CD14-positive monocyte (primary cell): Measurements from ENCODE around the gene ZNF837. TPM values are rescaled to one million over a fixed set of nuclear protein-coding genes. Genes with fewer than 3 reads are reported as not detected.

ENCODE experiments used
- DNase-seq, 3 donors: peaks; one replicate each; pipeline ENCODE4 v3.0.0-alpha.2; 2011 to 2022
- H2AFZ ChIP-seq: 2 replicates; pipeline ENCODE4 v1.6.0; 2012; ENCODE audit warnings: mild to moderate bottlenecking, low read depth, low read length, inconsistent platforms; ENCODE audit not compliant: insufficient read depth, poor library complexity, severe bottlenecking
- H3K27ac ChIP-seq, 2 donors: 1 replicate in 1 of 2; 2 replicates in 1 of 2; pipeline ENCODE4 v1.5.1; 2012 to 2013; ENCODE audit warnings: low read length in 2 of 2, control low read depth in 1 of 2, inconsistent platforms in 1 of 2, low read depth in 1 of 2, mild to moderate bottlenecking in 1 of 2
- H3K27me3 ChIP-seq, 2 donors: one replicate each; pipeline versions ENCODE4 v1.6.0 to v1.6.1; 2011 to 2013; ENCODE audit warnings: low read length in 2 of 2; ENCODE audit not compliant: control insufficient read depth in 2 of 2, insufficient read depth in 2 of 2
- H3K36me3 ChIP-seq, 2 donors: replicated peaks in 1 of 2; 1 replicate in 1 of 2; 2 replicates in 1 of 2; pipeline versions ENCODE4 v1.5.1 to v1.6.1; 2012 to 2013; ENCODE audit warnings: low read length in 2 of 2, control low read depth in 1 of 2, inconsistent platforms in 1 of 2, mild to moderate bottlenecking in 1 of 2; ENCODE audit not compliant: insufficient read depth in 2 of 2, control insufficient read depth in 1 of 2
- H3K4me1 ChIP-seq, 2 donors: 1 replicate in 1 of 2; 2 replicates in 1 of 2; pipeline versions ENCODE4 v1.5.1 to v1.6.1; 2012 to 2013; ENCODE audit warnings: low read length in 2 of 2, control low read depth in 1 of 2, inconsistent platforms in 1 of 2, mild to moderate bottlenecking in 1 of 2, moderate library complexity in 1 of 2; ENCODE audit not compliant: insufficient read depth in 2 of 2, control insufficient read depth in 1 of 2
- H3K4me2 ChIP-seq: replicated peaks from 2 replicates; pipeline ENCODE3; 2012; ENCODE audit warnings: low read length, moderate library complexity, mild to moderate bottlenecking; ENCODE audit not compliant: poor library complexity, severe bottlenecking; ENCODE audit errors: extremely low read depth
- H3K4me3 ChIP-seq, 3 experiments: fragments of 200-600 bp in 1 of 3; sonication (generic) in 1 of 3; replicated peaks in 1 of 3; 1 replicate in 2 of 3; 2 replicates in 1 of 3; pipeline ENCODE4 v1.5.1; 2011 to 2013; ENCODE audit warnings: low read length in 3 of 3, mild to moderate bottlenecking in 3 of 3, control low read depth in 2 of 3, low read depth in 2 of 3, inconsistent platforms in 1 of 3, moderate library complexity in 1 of 3
- H3K79me2 ChIP-seq: 2 replicates; pipeline ENCODE4 v1.6.0; 2012; ENCODE audit warnings: mild to moderate bottlenecking, control low read depth, inconsistent platforms, low read length, moderate library complexity; ENCODE audit not compliant: insufficient read depth
- H3K9ac ChIP-seq: 2 replicates; pipeline ENCODE4 v1.6.0; 2017; ENCODE audit warnings: low read length, mild to moderate bottlenecking; ENCODE audit not compliant: insufficient read depth, poor library complexity, severe bottlenecking
- H3K9me3 ChIP-seq, 2 donors: replicated peaks in 1 of 2; 1 replicate in 1 of 2; 2 replicates in 1 of 2; pipeline versions ENCODE4 v1.5.1 to v1.6.1; 2012 to 2013; ENCODE audit warnings: low read length in 2 of 2, control low read depth in 1 of 2; ENCODE audit not compliant: control insufficient read depth in 1 of 2, insufficient read depth in 1 of 2
- H4K20me1 ChIP-seq: 2 replicates; pipeline ENCODE4 v1.6.0; 2012; ENCODE audit warnings: mild to moderate bottlenecking, low read length, control low read depth, moderate library complexity; ENCODE audit not compliant: insufficient read depth
- H3K27ac Mint-ChIP-seq, 7 donors: one replicate each; pipeline ENCODE4 v1.8.0; 2020; ENCODE audit warnings: mild to moderate bottlenecking in 7 of 7, mixed read lengths in 7 of 7, moderate library complexity in 6 of 7, inconsistent platforms in 2 of 7
- H3K27me3 Mint-ChIP-seq, 3 donors: one replicate each; pipeline ENCODE4 v1.8.0; 2021 to 2022; ENCODE audit warnings: low read depth in 3 of 3, mild to moderate bottlenecking in 3 of 3, mixed read lengths in 3 of 3, moderate library complexity in 3 of 3, inconsistent platforms in 1 of 3
- H3K36me3 Mint-ChIP-seq, 2 donors: one replicate each; pipeline ENCODE4 v1.8.0; 2020; ENCODE audit warnings: mixed read lengths in 2 of 2, inconsistent platforms in 1 of 2, mild to moderate bottlenecking in 1 of 2
- H3K4me1 Mint-ChIP-seq: one replicate; pipeline ENCODE4 v1.8.0; 2020; ENCODE audit warnings: mild to moderate bottlenecking, mixed read lengths
- H3K4me3 Mint-ChIP-seq, 2 donors: one replicate each; pipeline ENCODE4 v1.8.0; 2020; ENCODE audit warnings: mild to moderate bottlenecking in 2 of 2, mixed read lengths in 2 of 2, moderate library complexity in 1 of 2
- H3K9me3 Mint-ChIP-seq, 7 donors: one replicate each; pipeline ENCODE4 v1.8.0; 2020 to 2022; ENCODE audit warnings: mixed read lengths in 7 of 7, mild to moderate bottlenecking in 6 of 7, moderate library complexity in 6 of 7, inconsistent platforms in 2 of 7
- WGBS: methylation state at CpG from one replicate; pipeline ENCODE4 v1.1.5; 2013; ENCODE audit warnings: missing lambda C conversion rate; ENCODE audit not compliant: insufficient coverage; 5-methylcytosine and 5-hydroxymethylcytosine counted together
- intact Hi-C, 2 donors: fragments of 100-400 bp; cut with micrococcal nuclease; formaldehyde crosslinking; loops; one replicate each; pipeline versions ENCODE4 v1.15.0 to v1.15.1; 2023
- polyA plus RNA-seq, 3 donors: library from polyadenylated mRNA; depleted of rRNA in 1 of 3; unstranded in 2 of 3; stranded (reverse) in 1 of 3; fragments of 300-500 nt in 2 of 3; fragments of >200 nt in 1 of 3; fragmentation: Illumina TruSeq in 2 of 3; gene quantifications; 1 replicate in 2 of 3; 2 replicates in 1 of 3; pipeline ENCODE4 v1.2.3, GENCODE V29; 2012 to 2021
- TF ChIP-seq, protein P1 (sequence below): fragments of 200-600 bp; IDR thresholded peaks from one replicate; pipeline ENCODE4 v1.8.0; 2022; ENCODE audit warnings: antibody characterized with exemption, mild to moderate bottlenecking

Gene ZNF837
- polyA plus RNA-seq, 3 donors, result 0.13 to 0.72 (median 0.33) TPM

DNA sequence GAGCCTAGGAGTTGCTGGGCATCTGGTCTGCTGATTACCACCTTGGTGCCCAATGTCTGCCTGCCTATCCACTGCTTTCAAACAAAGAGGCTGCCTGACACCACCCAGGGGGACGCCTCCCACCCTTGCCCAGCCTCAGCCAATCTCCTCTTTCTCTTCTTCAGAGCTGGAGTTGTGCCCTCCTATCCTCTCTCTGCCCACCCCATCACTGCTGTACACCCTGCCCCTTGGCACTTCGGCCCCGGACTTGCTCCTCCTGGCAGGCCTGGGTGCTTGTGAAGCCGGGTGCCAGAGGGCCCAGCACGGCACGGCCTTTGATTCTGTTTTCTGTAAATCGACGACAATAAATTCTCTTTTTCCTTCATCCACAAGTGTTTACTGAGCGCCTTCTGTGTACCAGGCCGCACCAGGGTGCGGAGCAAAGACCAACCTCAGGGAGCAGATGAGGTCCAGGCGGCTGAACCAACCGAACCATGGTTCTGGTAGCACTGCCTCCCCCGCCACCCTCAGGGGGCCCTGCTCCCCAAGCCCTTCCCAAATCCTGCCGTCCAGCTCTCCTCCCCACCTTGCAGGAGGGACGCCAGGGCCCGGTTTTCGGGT lies 19.6 kb upstream of the ZNF837 start:
- Histone ChIP-seq H3K36me3 (no peaks in the 10 kb centered on the region), H3K4me1 (peaks cover 14 to 18% of the 10 kb centered on the region in 2 donors), H3K9ac (no peak overlapping the region), H3K4me2 (peak overlapping the region; percentile 69), H3K9me3 (no peaks in the 10 kb centered on the region), H3K27me3 (peaks cover 5 to 25% of the 10 kb centered on the region in 2 donors), H2AFZ (peak overlapping the region; percentile 52), H3K79me2 (no peaks in the 10 kb centered on the region), H4K20me1 (no peaks in the 10 kb centered on the region), H3K27ac (no peak overlapping the region), H3K4me3 (peak overlapping the region in 2 of 3 experiments; percentile 35 to 72)
- Mint-ChIP-seq H3K9me3 (peaks cover 0 to 11% (median 0%) of the 10 kb centered on the region in 7 donors), H3K4me1 (peaks cover 15% of the 10 kb centered on the region), H3K36me3 (peaks cover 0 to 2% of the 10 kb centered on the region in 2 donors), H3K27ac (peak overlapping the region in 3 of 7 donors; percentile 66 to 78 (median 66)), H3K4me3 (peak overlapping the region; percentile 66 to 76), H3K27me3 (peaks cover 24 to 32% (median 32%) of the 10 kb centered on the region in 3 donors)
- TF ChIP-seq, protein P1, sequence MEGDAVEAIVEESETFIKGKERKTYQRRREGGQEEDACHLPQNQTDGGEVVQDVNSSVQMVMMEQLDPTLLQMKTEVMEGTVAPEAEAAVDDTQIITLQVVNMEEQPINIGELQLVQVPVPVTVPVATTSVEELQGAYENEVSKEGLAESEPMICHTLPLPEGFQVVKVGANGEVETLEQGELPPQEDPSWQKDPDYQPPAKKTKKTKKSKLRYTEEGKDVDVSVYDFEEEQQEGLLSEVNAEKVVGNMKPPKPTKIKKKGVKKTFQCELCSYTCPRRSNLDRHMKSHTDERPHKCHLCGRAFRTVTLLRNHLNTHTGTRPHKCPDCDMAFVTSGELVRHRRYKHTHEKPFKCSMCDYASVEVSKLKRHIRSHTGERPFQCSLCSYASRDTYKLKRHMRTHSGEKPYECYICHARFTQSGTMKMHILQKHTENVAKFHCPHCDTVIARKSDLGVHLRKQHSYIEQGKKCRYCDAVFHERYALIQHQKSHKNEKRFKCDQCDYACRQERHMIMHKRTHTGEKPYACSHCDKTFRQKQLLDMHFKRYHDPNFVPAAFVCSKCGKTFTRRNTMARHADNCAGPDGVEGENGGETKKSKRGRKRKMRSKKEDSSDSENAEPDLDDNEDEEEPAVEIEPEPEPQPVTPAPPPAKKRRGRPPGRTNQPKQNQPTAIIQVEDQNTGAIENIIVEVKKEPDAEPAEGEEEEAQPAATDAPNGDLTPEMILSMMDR, result no peak
- intact Hi-C loops, result loop anchor here in 1 of 2 donors (2.0 kb wide), 1 partner anchor 40 kb away; the partner anchor contains the start of gene ZNF132
- WGBS, result 68% methylated on average over 16 of the region's 18 CpGs
- DNase-seq, result no peak

DNA sequence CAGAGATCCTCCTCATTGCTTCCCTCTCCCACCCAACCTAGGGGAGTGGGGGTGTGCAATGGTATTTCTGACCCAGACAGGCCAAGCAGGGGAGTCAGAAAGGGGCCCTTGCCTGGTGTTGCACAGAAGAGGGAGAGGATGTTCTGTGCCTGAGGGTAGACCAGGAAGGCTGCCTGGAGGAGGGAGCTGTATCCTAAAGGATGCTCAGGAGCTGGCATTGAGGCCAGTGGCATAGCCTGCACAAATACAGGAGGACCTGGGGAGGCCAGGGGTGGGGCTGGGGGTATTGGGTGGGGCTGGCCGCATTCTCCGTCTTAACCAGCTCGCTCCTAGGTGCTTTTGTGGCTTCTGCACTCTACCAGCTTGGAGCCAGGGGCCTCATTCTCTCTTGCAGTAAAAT lies 19.1 kb upstream of the ZNF837 start:
- H3K36me3 ChIP-seq, result peaks cover 3 to 4% of the 10 kb centered on the region in 2 donors
- H4K20me1 ChIP-seq, result no peaks in the 10 kb centered on the region
- no peak overlapping the region for H3K4me3 Mint-ChIP-seq
- no peak for DNase-seq
- H3K27ac Mint-ChIP-seq, result no peak overlapping the region
- TF ChIP-seq, protein P1, result no peak
- WGBS, result 100% methylated on average over 3 of the region's 3 CpGs
- no peak overlapping the region for H3K9ac ChIP-seq
- H3K4me3 ChIP-seq, result no peak overlapping the region
- no peaks in the 10 kb centered on the region for H3K9me3 ChIP-seq
- peaks cover 14 to 18% of the 10 kb centered on the region in 2 donors for H3K4me1 ChIP-seq
- peaks cover 4 to 6% of the 10 kb centered on the region in 2 donors for H3K36me3 Mint-ChIP-seq
- intact Hi-C loops, result loop anchor here in 1 of 2 donors (2.0 kb wide), 1 partner anchor 41 kb away; the partner anchor contains the start of gene ZNF132
- H3K4me2 ChIP-seq, result no peak overlapping the region
- peaks cover 5 to 30% of the 10 kb centered on the region in 2 donors for H3K27me3 ChIP-seq
- H3K79me2 ChIP-seq, result no peaks in the 10 kb centered on the region
- H3K27ac ChIP-seq, result no peak overlapping the region
- peaks cover 26 to 37% (median 37%) of the 10 kb centered on the region in 3 donors for H3K27me3 Mint-ChIP-seq
- H3K4me1 Mint-ChIP-seq, result peaks cover 16% of the 10 kb centered on the region
- H3K9me3 Mint-ChIP-seq, result peaks cover 0 to 11% (median 0%) of the 10 kb centered on the region in 7 donors
- H2AFZ ChIP-seq, result peak overlapping the region; percentile 52
